OCI-LY3 (cell line): ENCODE measurements around the gene GSN.

Source experiments
- H2AFZ ChIP-seq: fragments of 200-600, 300-600 bp; shearing (Covaris generic); 2 replicates; pipeline ENCODE4 v1.6.0; 2014; ENCODE audit warnings: antibody characterized with exemption, low read depth, low read length
- H3K27ac ChIP-seq: fragments of 200-600, 300-600 bp; sonication (generic); 2 replicates; pipeline ENCODE4 v1.5.1; 2014; ENCODE audit warnings: mild to moderate bottlenecking, low read length, moderate library complexity, mixed read lengths
- H3K27me3 ChIP-seq: fragments of 200-600, 300-600 bp; sonication (generic); 2 replicates; pipeline ENCODE4 v1.6.1; 2014; ENCODE audit warnings: low read depth, low read length, mixed read lengths
- H3K36me3 ChIP-seq: fragments of 200-600, 300-600 bp; sonication (generic); replicated peaks from 2 replicates; pipeline ENCODE3; 2014; ENCODE audit warnings: low read depth, low read length, mixed read lengths
- H3K4me1 ChIP-seq: fragments of 300-600, 200-600 bp; sonication (generic); 2 replicates; pipeline ENCODE4 v1.6.1; 2014; ENCODE audit warnings: low read length, mixed read lengths
- H3K4me2 ChIP-seq: fragments of 200-600, 300-600 bp; sonication (generic); 2 replicates; pipeline ENCODE4 v1.6.1; 2014; ENCODE audit warnings: low read length, mixed read lengths
- H3K4me3 ChIP-seq: fragments of 300-600, 200-600 bp; sonication (generic); 2 replicates; pipeline ENCODE4 v1.5.1; 2014; ENCODE audit warnings: antibody characterized with exemption, mild to moderate bottlenecking, low read length, moderate library complexity
- H3K79me2 ChIP-seq: fragments of 300-600, 200-600 bp; shearing (Covaris generic); 2 replicates; pipeline ENCODE4 v1.6.1; 2014; ENCODE audit warnings: mild to moderate bottlenecking, low read length, mixed read lengths
- H3K9ac ChIP-seq: fragments of 300-600, 200-600 bp; shearing (Covaris generic); 2 replicates; pipeline ENCODE4 v1.6.0; 2014; ENCODE audit warnings: mild to moderate bottlenecking, low read length, moderate library complexity
- H3K9me3 ChIP-seq: fragments of 200-600, 300-600 bp; shearing (Covaris generic); 2 replicates; pipeline ENCODE4 v1.6.1; 2014; ENCODE audit warnings: low read length, mixed read lengths; ENCODE audit not compliant: insufficient read depth
- H4K20me1 ChIP-seq: fragments of 200-600, 300-600 bp; sonication (generic); 2 replicates; pipeline ENCODE4 v1.6.1; 2016; ENCODE audit warnings: low read length, mixed read lengths; ENCODE audit not compliant: insufficient read depth
- EZH2phosphoT487 ChIP-seq: fragments of 200-600 bp; shearing (Covaris generic); IDR thresholded peaks from 2 replicates; pipeline ENCODE4 v1.6.1; 2018; ENCODE audit warnings: antibody characterized with exemption, mixed run types, low read depth
- TF ChIP-seq, protein P1 (sequence below): fragments of 200-600, 300-600 bp; sonication (generic); IDR thresholded peaks from 2 replicates; pipeline ENCODE4 v1.5.1; 2014; ENCODE audit warnings: antibody characterized with exemption, low read length, low read depth

GSN gene

GRCh38 chr9:121295662-121296191, 27.8 kb downstream of the GSN start:
- Histone ChIP-seq H3K27me3 (peaks cover 14% of the 10 kb centered on the region), H3K27ac (no peak overlapping the region), H4K20me1 (no peaks in the 10 kb centered on the region), H3K4me1 (peaks cover 6% of the 10 kb centered on the region), H3K9me3 (no peaks in the 10 kb centered on the region), H3K79me2 (no peaks in the 10 kb centered on the region), H3K9ac (no peak overlapping the region), H3K4me2 (no peak overlapping the region), H2AFZ (no peak overlapping the region), H3K4me3 (no peak overlapping the region), H3K36me3 (no peaks in the 10 kb centered on the region)
- TF ChIP-seq, protein P1, sequence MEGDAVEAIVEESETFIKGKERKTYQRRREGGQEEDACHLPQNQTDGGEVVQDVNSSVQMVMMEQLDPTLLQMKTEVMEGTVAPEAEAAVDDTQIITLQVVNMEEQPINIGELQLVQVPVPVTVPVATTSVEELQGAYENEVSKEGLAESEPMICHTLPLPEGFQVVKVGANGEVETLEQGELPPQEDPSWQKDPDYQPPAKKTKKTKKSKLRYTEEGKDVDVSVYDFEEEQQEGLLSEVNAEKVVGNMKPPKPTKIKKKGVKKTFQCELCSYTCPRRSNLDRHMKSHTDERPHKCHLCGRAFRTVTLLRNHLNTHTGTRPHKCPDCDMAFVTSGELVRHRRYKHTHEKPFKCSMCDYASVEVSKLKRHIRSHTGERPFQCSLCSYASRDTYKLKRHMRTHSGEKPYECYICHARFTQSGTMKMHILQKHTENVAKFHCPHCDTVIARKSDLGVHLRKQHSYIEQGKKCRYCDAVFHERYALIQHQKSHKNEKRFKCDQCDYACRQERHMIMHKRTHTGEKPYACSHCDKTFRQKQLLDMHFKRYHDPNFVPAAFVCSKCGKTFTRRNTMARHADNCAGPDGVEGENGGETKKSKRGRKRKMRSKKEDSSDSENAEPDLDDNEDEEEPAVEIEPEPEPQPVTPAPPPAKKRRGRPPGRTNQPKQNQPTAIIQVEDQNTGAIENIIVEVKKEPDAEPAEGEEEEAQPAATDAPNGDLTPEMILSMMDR, result no peak
- TF ChIP-seq EZH2phosphoT487, result no peak

GRCh38 chr9:121296213-121297127, 28.5 kb downstream of the GSN start:
- Histone ChIP-seq H3K4me3 (no peak overlapping the region), H3K36me3 (no peaks in the 10 kb centered on the region), H3K27ac (no peak overlapping the region), H3K27me3 (peaks cover 17% of the 10 kb centered on the region), H4K20me1 (no peaks in the 10 kb centered on the region), H3K79me2 (no peaks in the 10 kb centered on the region), H3K4me1 (peaks cover 6% of the 10 kb centered on the region), H3K4me2 (no peak overlapping the region), H3K9ac (no peak overlapping the region), H2AFZ (no peak overlapping the region), H3K9me3 (no peaks in the 10 kb centered on the region)
- TF ChIP-seq EZH2phosphoT487, result no peak
- TF ChIP-seq, protein P1, result no peak

DNA sequence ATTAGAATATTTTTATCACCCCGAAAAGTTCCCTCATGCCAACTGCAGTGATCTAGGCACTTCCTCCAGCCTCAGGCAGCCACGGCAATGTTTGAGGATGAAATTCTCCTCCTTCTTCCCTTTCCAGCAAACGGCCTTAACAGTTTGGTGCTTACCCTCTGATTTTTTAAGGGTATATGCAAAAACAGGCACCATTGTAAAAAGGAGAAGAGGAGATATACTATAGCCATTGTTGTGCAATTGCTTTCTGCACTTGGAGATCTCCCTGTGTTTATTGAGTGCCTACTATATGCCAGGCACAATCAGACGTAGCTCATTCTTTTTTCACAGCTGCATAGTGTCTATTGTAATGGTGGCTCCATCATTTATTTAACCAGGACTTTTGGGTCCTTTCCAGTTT, 29.4 kb downstream of the GSN start:
- Histone ChIP-seq H3K4me2 (no peak overlapping the region), H3K36me3 (no peaks in the 10 kb centered on the region), H3K4me3 (no peak overlapping the region), H3K9me3 (no peaks in the 10 kb centered on the region), H2AFZ (no peak overlapping the region), H3K9ac (no peak overlapping the region), H3K4me1 (peaks cover 6% of the 10 kb centered on the region), H3K79me2 (no peaks in the 10 kb centered on the region), H3K27ac (no peak overlapping the region), H3K27me3 (peaks cover 17% of the 10 kb centered on the region), H4K20me1 (no peaks in the 10 kb centered on the region)
- TF ChIP-seq, protein P1, result no peak
- TF ChIP-seq EZH2phosphoT487, result no peak

GRCh38 chr9:121298016-121298538, 30.1 kb downstream of the GSN start:
- Histone ChIP-seq H3K4me2 (no peak overlapping the region), H3K4me1 (peaks cover 6% of the 10 kb centered on the region)

More at GRCh38 chr9:121298016-121298538, 30.1 kb downstream of the GSN start:
- H4K20me1 ChIP-seq, result no peaks in the 10 kb centered on the region
- no peaks in the 10 kb centered on the region for H3K36me3 ChIP-seq
- no peak overlapping the region for H3K4me3 ChIP-seq
- H3K27ac ChIP-seq, result no peak overlapping the region
- no peak overlapping the region for H3K9ac ChIP-seq
- no peak overlapping the region for H2AFZ ChIP-seq
- H3K9me3 ChIP-seq, result no peaks in the 10 kb centered on the region
- H3K27me3 ChIP-seq, result peaks cover 17% of the 10 kb centered on the region
- TF ChIP-seq, protein P1, result no peak
- TF ChIP-seq EZH2phosphoT487, result no peak
- H3K79me2 ChIP-seq, result no peaks in the 10 kb centered on the region
